DMS53 (cell line): Measurements from ENCODE around the gene MFNG.
A peak's percentile ranks its signal among the peaks of the same experiment; 100 is the strongest.

Experiments
- DNase-seq: peaks from one replicate; lab custom pipeline; 2025; lab: John Stamatoyannopoulos, UW

Gene MFNG

DNA sequence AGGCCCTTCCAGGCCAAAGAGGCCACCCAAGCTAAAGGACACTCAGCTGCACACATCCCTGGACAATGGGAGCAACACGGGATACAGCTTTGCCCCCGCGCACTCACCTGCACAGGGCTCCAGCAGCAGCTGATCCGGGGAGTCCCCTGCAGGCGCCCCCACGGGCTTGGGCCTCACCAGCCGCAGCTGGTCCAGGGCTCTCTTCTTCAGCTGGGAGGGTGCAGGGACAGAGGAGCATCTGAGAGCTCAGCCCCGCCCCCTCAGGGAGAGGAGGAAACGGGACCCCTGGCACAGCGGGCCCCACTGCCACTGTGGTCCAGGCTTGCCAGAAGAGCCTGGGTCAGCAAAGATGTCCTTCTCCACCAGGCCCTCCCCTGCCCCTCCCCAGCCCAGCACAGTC lies 7.8 kb upstream of the MFNG start:
- DNase-seq: no peak

DNA sequence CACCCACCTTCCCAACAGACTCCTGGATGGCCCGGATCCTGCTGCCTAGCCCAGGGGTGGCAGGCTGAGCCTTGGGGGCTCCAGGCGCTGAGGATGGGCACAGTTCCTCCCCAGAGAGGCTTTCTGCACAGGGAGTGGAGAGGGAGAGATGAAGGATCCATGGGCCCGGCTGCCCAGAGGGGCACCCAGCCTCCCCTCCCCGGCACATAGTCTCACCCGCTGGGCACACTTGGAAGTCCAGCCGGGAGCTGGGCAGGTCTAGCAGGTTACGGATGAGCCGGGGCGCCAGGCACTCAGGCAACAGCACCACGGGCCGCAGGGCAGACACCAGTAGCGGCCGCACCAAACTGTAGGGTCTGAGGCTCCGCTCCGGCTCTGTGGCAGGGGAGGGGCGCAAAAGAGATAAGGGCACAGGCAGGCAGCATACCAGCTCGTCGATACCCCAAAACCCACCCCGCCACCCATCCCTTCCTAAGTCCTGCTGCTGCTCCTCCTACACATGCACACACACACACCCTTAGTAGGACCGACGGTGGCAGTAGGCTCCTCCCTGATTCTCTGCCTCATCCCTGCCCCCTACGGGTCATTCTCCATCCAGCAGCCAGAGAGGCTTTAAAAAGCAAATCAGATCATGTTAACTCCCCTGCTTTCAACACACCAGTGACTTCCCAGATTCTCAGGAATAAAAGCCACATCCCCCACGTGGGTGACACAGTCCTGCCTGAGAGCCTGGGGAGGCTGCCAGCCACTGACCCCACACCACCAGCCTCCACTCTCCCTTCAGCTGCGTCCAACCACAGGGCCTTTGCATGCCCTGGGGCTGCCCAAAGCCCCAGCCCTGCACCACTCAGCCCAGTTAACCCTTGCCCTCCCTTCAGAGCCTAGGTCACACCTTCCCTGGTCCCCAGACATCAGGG lies 6.5 kb upstream of the MFNG start:
- peak; percentile 12 for DNase-seq

DNA sequence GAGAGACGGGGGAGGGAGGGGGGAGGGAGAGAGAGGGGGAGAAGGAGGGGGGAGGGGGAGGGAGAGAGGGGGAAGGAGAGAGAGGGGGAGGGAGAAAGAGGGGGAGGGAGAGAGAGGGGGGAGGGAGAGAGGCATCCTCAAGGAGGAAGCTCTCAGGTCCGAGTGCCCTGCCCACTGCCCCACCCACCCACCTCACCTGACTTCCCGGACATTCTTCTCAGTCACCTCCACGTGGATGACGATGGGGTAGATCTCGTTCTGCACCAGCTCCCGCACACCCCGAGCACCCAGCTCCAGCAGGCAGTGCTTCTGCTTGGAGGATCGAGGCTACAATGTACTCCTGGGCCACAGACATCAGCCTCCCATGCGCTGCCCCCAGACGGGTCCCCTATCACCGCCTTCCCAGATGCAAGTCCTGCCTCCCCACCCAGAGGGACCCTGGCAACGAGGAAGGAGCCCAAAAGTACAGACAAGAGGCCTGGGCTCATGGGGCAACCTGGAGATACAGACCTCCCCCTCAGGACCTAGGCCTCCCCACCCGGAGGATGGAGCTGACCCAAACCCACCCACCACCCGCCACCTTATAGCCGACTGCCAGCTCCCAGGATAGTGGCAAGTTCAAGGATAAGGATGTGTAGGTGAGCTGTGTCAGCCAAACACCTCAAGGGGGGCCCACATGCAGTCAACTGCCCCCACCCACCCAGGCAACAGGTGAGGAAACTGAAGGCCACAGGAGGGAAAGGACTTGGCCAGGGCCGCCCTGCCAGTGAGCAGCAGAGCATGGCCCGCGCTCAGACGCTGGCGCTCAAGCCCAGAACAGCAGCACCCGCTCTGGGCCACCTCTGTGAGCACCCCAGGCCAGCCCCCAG lies 5.6 kb upstream of the MFNG start:
- no peak for DNase-seq

DNA sequence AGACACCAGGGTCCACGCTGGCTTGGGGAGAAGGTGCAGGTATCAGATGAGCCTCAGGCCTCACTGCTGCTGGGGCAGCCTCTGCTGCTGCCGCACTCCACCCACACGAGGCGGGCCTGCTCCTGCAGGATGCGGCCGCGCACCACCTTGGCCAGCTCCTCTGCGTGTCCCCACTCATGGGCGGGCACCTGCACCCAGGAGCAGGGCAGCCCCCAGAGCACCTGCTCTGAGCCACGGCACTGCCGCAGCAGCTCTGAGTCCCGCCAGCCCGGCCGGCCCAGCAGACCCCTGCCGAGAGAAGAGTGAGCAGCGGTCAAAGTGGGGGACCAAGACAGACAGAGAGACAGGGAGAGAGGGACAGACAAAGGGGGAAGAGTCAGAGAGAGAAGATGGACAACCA lies 4.9 kb upstream of the MFNG start:
- DNase-seq: no peak

DNA sequence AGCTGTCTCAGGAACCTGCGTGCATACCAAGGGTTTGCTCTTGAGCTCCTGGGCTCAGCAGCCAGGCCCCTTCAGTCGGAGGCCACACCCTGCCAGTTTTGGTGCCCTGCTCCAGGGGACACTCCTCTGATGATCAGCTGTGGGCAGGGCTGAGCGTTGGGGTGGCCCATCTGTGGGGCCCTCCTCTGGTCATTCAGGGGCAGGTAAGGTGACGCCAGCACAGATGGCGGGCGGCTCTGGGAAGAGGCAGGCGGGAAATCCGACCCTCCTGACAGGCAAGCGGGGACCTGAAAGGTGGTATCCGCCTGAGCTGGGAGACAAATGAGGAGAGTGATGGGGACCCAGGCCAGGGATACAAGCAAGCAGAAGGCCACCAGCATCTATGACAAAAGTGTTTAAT lies 3.8 kb upstream of the MFNG start:
- DNase-seq: no peak

DNA sequence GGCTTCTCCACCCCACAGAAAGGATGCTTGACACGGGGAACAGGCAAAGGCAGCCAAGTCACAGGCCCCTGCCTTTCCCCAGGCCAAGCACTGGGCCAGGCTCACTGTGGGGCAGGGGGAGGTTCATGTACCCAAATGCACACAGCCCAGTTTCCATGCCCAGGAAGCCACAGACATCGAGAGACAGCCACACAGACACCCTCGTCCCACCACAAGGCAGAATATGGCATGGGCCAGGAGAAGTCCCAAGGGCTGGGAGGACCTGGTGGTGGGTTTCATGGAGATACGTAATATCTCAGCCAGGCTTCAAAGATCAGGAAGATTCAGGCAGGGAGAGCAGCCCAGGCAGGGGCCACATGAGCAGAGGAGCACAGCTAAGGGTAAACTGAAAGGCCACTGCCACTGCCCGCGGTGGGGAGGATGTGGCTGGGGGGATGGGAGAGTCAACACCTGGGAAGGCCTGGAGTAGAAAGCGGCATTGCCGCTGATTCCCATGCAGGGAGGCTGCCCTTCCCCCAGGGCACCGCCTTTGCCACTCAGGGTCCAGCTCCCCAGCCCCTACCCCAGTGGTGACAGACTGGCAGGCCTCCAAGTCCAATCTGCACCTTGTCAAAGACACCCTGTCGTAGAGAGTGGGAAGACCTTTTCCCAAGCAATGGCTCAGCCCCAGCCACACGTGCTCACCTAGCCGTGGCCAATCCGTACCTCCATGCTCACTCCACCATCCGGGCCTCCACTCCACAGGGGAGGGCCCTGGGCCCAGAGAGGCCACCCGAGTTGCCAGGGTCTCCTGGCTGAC lies 2.4 kb upstream of the MFNG start:
- DNase-seq: no peak

DNA sequence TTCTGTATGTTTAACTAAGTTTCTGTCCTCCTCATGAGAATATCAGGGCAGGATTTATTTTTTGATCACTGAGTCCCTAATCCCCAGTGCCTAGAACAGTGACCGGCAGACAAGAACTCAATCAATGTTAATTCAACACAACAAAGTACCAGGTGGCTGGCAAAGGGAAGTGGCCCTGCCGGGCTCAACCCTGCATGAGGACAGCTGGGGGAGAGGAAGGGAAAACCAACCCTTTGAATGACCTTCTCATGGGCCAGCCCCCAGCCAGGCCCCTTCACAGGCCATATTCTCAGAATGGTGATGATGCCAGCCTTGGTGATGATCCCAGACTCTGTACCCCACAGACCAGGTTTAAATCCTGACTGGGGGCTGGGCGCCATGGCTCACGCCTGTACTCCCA lies 1.4 kb upstream of the MFNG start:
- DNase-seq: no peak

DNA sequence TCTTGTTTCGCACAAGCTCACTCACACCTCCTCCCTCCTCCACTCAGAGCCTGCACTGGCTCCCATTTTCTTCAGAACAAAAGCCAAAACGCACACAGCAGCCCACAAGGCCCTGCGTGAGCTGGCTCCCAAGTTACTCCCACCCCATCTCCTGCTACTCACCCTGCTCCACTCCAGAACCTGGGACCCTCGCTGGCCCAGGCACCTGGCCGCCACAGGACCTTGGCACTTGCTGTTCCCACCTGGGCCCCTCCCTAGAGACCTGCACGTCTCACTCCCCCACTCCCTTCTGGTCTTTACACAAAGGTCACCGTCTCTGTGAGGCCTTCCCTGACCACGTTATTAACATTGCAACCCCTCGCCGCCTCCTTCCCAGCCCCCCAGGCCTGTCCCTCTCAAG lies 945 bp upstream of the MFNG start:
- no peak for DNase-seq

DNA sequence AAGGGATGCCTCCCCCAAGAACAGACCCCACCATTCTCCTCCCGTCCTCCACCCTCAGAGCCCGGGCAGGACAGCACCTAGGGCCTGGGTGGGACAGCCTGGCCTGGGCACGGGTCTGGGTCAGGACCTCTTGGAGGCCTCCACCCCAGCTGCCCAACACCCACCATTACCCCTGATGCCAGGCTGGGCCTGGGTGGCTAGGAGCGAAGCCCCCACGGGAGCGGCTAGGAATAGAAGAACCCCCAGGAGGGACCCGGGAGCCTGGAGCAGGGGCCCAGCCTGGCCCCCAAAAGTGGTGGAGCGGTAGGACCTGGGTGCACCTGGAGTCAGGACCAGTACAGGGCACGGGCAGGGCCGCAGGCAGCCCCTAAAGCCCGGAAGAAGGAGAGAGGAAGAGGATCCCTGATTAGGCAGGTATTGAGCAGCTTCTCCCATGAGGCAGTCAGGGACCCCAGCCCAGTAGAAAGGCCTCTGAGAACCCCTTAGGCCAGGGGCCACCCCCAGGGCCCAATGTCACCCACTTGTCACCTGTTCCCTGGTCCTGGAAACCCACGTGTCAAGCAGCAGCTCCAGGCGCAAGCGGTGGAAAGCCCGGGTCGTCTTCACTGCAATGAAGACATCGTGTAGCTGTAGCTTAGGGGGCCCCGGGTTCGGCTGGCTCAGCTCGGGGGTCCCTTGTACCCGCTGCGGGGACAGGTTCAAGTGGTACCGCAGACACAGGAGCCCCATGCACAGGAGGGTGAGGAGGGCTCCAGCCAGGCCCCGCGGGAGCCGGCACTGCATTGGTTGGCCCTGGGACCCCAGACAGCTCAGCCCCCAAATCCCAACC lies 575 bp downstream of the MFNG start:
- peak; percentile 13 for DNase-seq

DNA sequence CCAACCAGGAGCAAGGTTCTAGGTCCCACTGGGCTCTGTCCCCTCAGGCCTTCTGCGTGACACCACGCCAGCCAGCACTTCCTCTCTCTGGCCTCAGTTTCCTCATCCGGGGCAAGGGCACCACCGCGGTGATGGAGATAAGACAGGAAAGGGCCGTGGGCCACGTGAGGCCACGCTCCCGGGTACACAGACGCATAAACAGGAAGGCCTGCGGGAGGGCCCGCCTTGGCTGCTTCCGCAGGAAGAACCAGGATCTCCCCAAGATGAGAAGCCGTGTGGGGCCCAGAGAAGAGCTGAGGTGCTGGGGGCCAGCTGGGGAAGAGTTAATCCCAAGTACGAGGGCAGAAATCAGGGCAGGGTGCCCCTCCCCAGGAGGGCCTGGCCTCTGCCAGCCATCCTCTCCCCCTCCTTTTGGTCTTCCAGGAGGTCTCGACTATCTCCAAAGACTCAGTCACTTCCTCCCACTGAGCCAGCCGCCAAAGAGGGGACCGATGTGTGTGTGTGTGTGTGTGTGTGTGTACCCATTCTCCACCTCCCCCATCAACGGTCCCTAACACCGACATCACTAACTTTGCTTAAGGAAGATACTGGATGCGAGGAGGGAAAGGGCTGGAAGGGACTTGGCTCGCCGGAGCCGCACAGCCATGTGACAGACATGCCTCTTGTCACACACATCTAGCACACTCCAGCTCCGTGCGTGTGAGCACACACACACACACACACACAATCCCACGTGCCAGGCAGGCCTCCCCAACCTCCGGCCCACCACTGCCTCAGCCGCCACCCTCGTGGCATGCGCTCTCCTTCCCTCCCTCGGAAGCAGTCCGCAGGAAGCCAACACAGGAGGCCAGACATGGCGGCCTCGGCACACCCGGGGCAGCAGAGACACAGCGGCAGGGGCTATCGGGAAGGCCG lies 1.4 kb downstream of the MFNG start:
- no peak for DNase-seq

DNA sequence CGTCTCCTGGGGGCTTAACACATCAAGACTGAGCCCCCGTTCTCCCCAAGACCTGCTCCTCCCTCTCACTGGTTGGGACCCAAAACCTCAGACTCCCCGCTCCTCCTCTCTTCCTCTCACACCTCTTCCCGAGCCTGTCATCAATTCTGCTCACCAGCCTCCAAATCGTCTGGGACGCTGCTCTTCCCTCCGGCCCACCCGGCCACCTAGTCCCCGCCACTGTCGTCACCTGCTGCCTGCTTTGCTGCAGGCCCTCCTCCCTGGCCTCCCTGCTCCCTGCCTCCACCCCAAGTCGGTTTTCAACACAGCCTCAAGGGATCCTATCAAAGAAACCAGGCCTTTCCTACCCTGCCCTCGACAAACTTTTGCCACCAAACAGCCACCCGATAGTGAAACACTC lies 3.1 kb downstream of the MFNG start:
- no peak for DNase-seq

DNA sequence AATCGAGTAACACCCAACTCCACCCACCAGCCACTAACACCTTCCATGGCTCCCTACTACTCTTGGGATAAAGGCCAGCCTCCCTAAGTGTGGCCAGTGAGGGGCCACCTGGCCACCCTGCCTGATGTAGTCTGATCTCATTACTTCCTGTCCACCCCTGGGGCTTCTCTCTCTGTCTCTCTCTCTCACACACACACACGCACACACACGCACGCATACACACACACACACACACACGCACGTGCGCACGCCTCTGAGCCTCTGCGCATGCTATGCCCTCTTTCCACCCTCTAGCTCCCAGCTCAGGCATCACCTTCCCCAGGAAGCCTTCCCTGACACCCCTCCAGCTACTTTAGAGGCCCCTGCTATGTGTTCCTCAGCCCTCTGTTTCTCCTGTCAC lies 3.9 kb downstream of the MFNG start:
- no peak for DNase-seq

DNA sequence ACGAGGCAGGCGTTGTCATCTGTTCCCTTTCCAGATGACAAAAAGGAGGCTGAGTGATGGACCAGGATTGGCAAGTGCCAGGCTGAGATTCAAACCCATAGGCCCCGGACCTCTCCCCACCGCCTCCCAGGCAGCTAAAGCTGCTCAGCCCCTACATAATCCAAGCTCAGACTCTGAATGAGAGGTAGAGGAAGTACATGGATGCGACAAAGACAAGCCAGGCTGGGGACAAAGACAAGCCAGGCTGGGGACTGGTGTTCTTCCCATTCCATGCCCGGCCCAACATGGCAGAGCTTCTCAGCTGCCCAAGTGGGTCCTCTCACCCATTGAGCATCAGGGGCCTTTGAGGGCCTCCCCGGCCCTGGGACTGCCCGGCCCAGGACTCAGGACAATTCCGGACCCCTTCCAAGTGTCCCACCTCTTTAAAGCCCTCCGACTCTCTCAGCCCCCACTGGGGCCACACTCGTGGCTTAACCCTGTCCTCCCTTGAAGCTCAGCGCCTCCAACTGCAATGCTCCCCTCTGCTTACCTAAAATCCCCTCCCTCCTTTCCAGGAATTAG lies 4.8 kb downstream of the MFNG start:
- DNase-seq: no peak

DNA sequence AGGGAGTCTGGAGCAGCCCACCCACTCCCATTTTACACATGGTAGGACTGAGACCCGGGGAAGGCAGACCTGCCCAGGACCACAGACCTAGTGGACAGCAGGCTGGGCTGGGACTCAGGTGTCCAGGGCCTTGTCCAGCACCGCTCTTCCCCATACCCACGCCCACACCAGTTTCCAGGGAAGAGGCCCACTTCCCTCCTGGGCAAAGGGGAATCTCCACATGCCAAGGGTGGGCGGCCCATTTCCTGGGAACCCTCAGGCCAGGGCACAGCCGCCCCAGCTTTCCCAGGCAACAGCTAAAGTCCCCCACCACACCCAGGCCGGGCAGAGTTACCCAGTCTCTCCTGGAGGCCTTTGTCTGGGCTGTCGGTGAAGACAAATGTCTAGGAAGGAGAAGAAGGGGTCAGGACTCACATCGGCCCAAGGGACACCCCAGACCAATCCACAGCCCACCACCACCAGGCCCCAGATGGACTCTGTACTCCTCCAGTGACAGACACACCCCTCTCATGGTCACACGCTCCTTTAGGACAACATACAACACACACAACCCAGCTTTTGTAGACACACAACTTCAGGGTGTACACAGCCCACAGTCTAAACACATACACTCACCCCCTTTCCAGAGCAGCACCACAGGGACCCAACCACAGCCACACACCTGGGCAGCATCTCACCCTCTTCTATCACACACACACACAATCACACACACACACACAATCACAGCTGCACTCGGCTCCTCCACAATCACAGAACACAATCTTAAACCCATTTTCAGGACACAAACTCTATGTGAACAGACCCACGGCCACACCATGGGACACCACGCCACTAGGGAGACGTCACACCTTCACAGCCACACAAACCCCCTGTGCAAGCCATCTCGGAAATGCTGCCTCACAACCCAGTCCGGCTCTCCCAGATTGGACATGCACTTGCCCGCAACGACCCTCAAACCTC lies 5.5 kb downstream of the MFNG start:
- DNase-seq: no peak

DNA sequence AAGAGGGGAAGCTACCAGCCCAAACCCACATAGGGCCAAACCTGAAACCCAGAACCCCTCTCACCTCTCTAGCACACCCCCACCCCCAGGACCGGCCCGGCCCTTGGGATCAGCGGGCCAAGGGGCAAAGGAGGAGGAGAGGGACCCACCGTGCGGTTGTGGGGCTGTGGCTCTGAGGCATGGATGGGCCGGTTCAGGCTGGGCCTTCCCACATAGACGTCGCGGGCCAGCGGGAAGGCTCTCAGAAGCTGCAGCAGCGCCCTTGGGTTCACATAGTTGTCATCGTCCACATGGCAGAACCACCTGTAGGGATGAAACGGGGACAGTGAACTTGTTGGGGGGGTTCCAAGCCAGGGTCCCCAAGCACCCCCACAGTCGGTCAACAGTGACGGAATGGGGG lies 7.0 kb downstream of the MFNG start:
- DNase-seq: no peak

DNA sequence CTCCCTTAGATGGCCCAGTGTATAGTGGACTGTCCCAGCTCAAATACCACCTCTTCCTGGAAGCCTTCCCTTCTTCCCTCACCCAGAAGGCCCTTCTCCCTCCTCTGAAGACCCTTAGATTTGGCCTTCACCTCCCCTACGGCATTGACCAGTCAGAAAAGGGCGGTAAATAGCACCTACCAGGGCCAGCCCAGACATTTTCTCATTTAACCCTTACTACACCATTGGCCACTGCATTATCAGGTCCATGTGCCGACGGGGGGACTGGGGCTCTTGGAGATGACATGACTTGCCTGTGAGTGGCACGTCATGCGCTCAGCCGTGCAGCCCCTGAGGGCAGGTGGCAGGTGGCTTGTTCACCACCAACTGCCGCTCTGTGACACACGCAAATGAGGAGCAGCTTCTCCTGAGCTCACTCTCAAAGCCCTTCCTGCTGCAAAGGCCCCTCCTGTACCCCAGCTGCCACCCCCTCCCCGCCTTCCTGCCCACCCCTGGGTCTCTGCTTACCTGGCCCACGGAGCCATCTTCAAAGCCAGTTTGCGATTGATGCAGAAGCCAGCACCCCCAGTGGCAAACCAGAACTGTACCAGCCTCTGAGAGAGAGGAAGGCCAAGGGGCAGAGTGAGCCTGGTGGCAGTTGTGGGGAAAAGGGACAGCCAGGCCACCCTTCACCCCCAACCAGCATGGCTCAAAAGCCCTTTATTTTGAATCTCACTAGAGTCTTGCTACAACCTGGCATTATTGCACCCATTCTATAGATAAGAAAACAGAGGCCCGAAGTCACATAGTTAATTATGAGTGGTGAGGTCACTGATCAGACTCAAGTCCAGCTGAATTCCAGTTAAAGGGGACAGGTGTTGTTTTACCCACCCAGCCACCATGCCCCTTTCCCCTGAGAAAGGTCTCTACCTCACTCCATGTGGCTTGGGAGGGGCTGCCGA lies 9.5 kb downstream of the MFNG start:
- no peak for DNase-seq

DNA sequence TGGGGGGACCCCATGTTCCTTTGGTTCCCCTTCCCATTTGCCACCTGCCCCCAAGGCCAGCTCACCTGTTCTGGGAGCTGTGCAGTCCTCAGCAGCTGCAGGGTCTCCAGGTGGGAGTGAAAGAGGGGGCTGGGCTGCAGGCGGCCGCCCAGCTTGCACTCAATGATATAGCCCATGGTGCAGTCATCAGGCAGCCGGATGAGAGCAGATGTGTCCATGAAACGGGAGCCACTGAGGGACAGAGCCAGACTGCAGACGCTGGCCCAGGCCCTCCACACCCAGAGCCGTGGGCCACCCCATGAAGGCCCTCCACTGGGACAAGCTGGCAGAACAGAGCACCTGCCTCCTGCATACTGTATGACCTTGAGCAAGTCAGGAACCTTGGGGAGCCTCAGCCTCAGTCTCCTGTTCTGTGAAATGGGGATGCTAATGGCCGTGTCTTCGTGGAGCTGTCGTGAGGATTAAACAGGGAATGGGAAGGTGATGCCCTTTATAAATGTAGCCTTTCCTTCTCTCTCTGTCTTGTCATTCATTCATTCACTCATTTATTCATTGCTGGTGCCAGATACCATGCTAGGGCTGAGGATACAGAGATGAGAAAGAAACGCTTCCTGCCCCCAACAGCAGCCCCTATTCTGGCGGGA lies 11.6 kb downstream of the MFNG start:
- no peak for DNase-seq
